HepG2 (cell line): ENCODE data around the gene PRSS8. TPM values are rescaled to one million over a fixed set of nuclear protein-coding genes. Genes with fewer than 3 reads are reported as not detected.

Experiments used
- DBP ChIP-seq: sonication (generic); formaldehyde crosslinking; IDR thresholded peaks from 2 replicates; pipeline ENCODE4 v1.4.0; 2020; ENCODE audit warnings: missing genetic modification reagents; ENCODE audit errors: not compliant biosample characterization
- DRAP1 ChIP-seq: IDR thresholded peaks from 2 replicates; pipeline ENCODE4 v1.6.1; 2016; ENCODE audit warnings: missing genetic modification reagents, missing compliant biosample characterization
- FOXO4 ChIP-seq: sonication (generic); formaldehyde crosslinking; conservative IDR thresholded peaks from 2 replicates; pipeline ENCODE4 v1.8.1; 2023; ENCODE audit warnings: missing genetic modification reagents
- GFI1 ChIP-seq: sonication (generic); formaldehyde crosslinking; IDR thresholded peaks from 2 replicates; pipeline ENCODE4 v1.5.0; 2020; ENCODE audit warnings: missing genetic modification reagents, mild to moderate bottlenecking, borderline replicate concordance
- MAFG ChIP-seq: sonication (generic); formaldehyde crosslinking; IDR thresholded peaks from 2 replicates; pipeline ENCODE4 v1.5.1; 2020; ENCODE audit warnings: mild to moderate bottlenecking, missing genetic modification reagents
- MIXL1 ChIP-seq: IDR thresholded peaks from 2 replicates; pipeline ENCODE4 v1.6.1; 2016
- MXD4 ChIP-seq: IDR thresholded peaks from 2 replicates; pipeline ENCODE4 v1.6.1; 2016; ENCODE audit warnings: mild to moderate bottlenecking, missing biosample characterization, missing genetic modification reagents
- POLR2A ChIP-seq, 2 experiments: IDR thresholded peaks; 2 replicates each; pipeline ENCODE4 v1.6.1; 2011; ENCODE audit warnings: low read depth in 2 of 2, low read length in 2 of 2, mild to moderate bottlenecking in 1 of 2, moderate library complexity in 1 of 2; ENCODE audit not compliant: insufficient read depth in 1 of 2
- RFXAP ChIP-seq: sonication (generic); formaldehyde crosslinking; IDR thresholded peaks from 2 replicates; pipeline ENCODE4 v1.4.0; 2020; ENCODE audit warnings: missing genetic modification reagents, borderline replicate concordance
- SSRP1 ChIP-seq: IDR thresholded peaks from 2 replicates; pipeline ENCODE4 v1.6.1; 2016; ENCODE audit warnings: control low read depth
- TRIM22 ChIP-seq: fragments of 450-650 bp; IDR thresholded peaks from 2 replicates; pipeline ENCODE4 v1.6.1; 2017
- ZFP36 ChIP-seq: fragments of 150-350 bp; IDR thresholded peaks from 2 replicates; pipeline ENCODE4 v1.6.1; 2018; ENCODE audit warnings: borderline replicate concordance, low read length, low read depth; ENCODE audit not compliant: partially characterized antibody
- ZFP82 ChIP-seq: sonication (generic); formaldehyde crosslinking; IDR thresholded peaks from 2 replicates; pipeline ENCODE4 v1.5.1; 2020; ENCODE audit warnings: mild to moderate bottlenecking, missing genetic modification reagents, borderline replicate concordance
- ZMAT5 ChIP-seq: sonication (generic); formaldehyde crosslinking; IDR thresholded peaks from 2 replicates; pipeline ENCODE4 v1.5.0; 2020; ENCODE audit warnings: mild to moderate bottlenecking, low read depth, missing genetic modification reagents, borderline replicate concordance
- ZNF121 ChIP-seq: sonication (generic); formaldehyde crosslinking; IDR thresholded peaks from 2 replicates; pipeline ENCODE4 v1.5.0; 2020; ENCODE audit warnings: mild to moderate bottlenecking, missing genetic modification reagents
- ZNF275 ChIP-seq: sonication (generic); formaldehyde crosslinking; IDR thresholded peaks from 2 replicates; pipeline ENCODE4 v1.8.0; 2022; ENCODE audit warnings: missing genetic modification reagents, mild to moderate bottlenecking, inconsistent platforms, borderline replicate concordance
- ZNF333 ChIP-seq: sonication (generic); formaldehyde crosslinking; IDR thresholded peaks from 2 replicates; pipeline ENCODE4 v1.4.0; 2020; ENCODE audit warnings: mild to moderate bottlenecking, missing genetic modification reagents, borderline replicate concordance
- ZNF749 ChIP-seq: sonication (generic); formaldehyde crosslinking; IDR thresholded peaks from 2 replicates; pipeline ENCODE4 v1.8.0; 2022; ENCODE audit warnings: mild to moderate bottlenecking, missing genetic modification reagents, moderate library complexity, borderline replicate concordance
- ZNF761 ChIP-seq: sonication (generic); formaldehyde crosslinking; conservative IDR thresholded peaks from 2 replicates; pipeline ENCODE4 v1.4.0; 2020; ENCODE audit warnings: mild to moderate bottlenecking, missing genetic modification reagents
- ZNF770 ChIP-seq: sonication (generic); formaldehyde crosslinking; IDR thresholded peaks from 2 replicates; pipeline ENCODE4 v1.5.0; 2020; ENCODE audit warnings: mild to moderate bottlenecking, missing genetic modification reagents
- ZSCAN25 ChIP-seq: sonication (generic); formaldehyde crosslinking; IDR thresholded peaks from 2 replicates; pipeline ENCODE4 v1.8.0; 2022; ENCODE audit warnings: mild to moderate bottlenecking, missing genetic modification reagents
- polyA plus RNA-seq, 8 experiments: library from polyadenylated mRNA; depleted of rRNA in 3 of 8; stranded (reverse) in 7 of 8; unstranded in 1 of 8; fragments of >200 nt; fragmentation: Illumina TruSeq in 4 of 8; extraction: Trizol in 4 of 8; gene quantifications; 2 replicates each; pipeline versions ENCODE4 v1.2.1 to v1.2.3, GENCODE V29; 2011 to 2016; ENCODE audit warnings: low read depth in 4 of 8, missing spikeins in 1 of 8, mixed read lengths in 1 of 8; ENCODE audit not compliant: insufficient read depth in 1 of 8
- total RNA-seq, 5 experiments: library from RNA; depleted of rRNA; stranded (reverse); fragments of >200 nt; fragmentation: Illumina TruSeq; extraction: Trizol; gene quantifications; 2 replicates each; pipeline ENCODE4 v1.2.3, GENCODE V29; 2016; ENCODE audit warnings: low read depth in 1 of 5

Gene PRSS8
- total and polyA plus RNA-seq, 2 of the 13 experiments (the other 11 are each of a cell fraction or from before 2014, with no cell fraction given): 2.6 to 7.2 TPM

- TF ChIP-seq DRAP1 (CRISPR knock-in tag) (0 out of 2 replicates have a peak, but pooled peaks have one; percentile 40), DBP (CRISPR knock-in tag) (no peak), ZNF275 (no peak), RFXAP (CRISPR knock-in tag) (no peak), FOXO4 (CRISPR knock-in tag) (no peak), ZNF770 (CRISPR knock-in tag) (peak; percentile 28), MIXL1 (CRISPR knock-in tag) (0 out of 2 replicates have a peak, but pooled peaks have one; percentile 64), MAFG (no peak), ZNF761 (no peak), ZNF749 (CRISPR knock-in tag) (no peak), ZMAT5 (CRISPR knock-in tag) (no peak), SSRP1 (no peak), ZSCAN25 (no peak), GFI1 (CRISPR knock-in tag) (no peak), TRIM22 (no peak), ZNF333 (no peak), MXD4 (CRISPR knock-in tag) (no peak), ZNF121 (CRISPR knock-in tag) (peak; percentile 94), POLR2A (IDR thresholded peaks at IDR 0.05; ENCODE audit: insufficient read depth in 1 of 2, low read depth in 2 of 2, low read length in 2 of 2) (peak in 1 of 2 experiments; percentile 43; a peak in 1 of 4 replicates), ZFP36 (no peak), ZFP82 (no peak)
Observed at GRCh38 chr16:31113121-31114120, 22.1 kb downstream of the PRSS8 start (continued).
